ENCODE measurements around the gene RNASEH2B.

RNASEH2B gene

DNA sequence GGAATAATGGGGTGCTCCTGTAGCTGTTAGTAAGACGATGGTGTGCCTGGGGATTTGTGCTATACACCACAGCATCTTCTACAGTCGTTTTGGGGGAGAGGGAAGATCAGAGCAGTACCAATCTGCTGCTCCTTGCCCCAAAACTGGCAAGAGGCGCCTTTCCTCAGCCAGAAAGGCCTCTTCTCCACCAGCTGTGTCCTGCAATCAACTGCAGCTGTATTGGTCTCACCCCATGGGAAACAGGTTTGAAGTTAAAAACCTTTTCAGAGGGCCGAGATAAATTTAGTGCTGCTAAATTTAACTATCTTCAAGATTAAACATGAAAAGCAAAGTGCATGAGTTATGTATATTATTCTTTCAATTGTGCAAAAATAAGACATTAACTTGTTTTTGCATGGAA, 1.2 kb upstream of the RNASEH2B start:
- FAIRE-seq: no peak

DNA sequence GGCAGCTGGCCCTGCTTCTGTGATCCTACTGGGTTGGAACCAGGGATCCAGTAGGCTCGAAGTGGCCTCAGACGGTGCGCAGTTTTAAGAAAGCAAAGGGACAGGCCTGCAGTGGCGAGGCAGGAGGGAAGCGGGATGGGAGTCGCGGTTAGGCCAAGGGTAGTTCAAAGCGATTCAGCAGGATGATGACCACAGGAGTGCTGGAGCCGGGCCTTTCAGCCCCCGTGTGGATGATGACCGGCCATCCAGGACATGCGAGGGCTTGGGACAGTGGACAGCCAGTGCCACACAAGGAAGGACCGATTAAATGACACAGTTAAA, 854 bp downstream of the RNASEH2B start:
- no peak for FAIRE-seq

GRCh38 chr13:50911081-50911631, 1.6 kb downstream of the RNASEH2B start:
- FAIRE-seq: no peak

DNA sequence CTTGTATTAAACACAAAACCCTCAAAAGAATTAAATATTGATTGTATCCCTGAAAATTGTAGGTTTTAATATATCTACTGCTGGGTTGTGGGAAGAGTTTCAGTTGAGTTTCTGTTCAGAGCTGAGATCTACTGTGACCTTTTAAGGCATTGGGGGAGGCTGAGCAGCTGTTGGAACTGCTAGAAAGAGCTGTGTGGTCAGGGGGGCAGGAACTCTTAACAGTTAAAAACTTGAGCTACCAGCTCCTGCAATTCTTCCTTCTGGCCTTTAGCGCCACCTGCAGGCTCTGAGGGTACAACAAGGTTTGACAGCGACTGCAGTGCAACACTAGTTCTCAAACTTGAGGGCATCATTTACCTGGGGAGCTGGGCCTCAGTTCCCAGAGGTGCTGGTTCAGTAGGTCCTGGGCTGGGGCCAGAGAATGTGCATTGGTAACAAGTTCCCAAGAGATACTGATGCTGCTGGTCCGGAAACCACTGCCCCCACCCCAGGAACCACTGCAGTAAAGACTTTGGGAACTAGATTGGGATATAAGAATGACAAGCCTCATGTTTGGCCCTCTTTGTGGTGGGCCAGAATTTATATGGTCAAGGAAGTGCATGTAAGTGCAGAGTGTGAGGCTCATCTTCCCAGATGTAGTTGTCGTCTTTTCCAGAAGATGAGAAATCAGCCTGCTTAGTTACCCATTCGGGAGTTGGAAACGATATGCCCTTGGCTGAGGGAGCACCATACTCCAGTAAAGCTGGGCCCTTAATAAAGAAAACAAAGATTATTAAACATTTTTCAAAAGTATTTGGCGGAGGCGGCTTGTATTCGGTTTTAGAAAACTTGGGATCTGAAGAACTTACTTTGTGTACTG, 2.6 kb downstream of the RNASEH2B start:
- FAIRE-seq: peak; percentile 89

GRCh38 chr13:50912851-50913250, 3.3 kb downstream of the RNASEH2B start:
- FAIRE-seq: no peak

GRCh38 chr13:50914176-50914700, 4.6 kb downstream of the RNASEH2B start:
- FAIRE-seq: no peak

DNA sequence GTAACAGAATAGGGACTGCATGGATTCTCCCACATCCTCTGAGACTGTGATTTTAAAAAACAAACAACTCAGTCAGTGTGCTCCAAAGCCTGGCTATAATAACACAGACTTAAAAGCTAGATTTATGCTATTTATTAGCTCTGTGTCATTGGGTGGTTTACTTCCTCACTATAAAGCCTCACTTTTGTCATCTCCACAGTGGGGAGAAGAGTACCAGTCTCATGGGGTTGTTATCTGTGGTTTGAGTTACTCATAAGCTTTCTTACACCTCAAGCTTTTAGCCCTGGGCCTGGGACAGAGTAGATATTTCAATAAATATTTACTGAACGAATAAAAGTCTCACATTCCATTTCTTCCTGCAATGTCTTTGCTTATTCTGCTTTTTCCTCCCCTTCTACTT, 5.3 kb downstream of the RNASEH2B start:
- FAIRE-seq: no peak

- FAIRE-seq: no peak
These were observed 6.0 kb downstream of the RNASEH2B start for GRCh38 chr13:50915565-50915964.

DNA sequence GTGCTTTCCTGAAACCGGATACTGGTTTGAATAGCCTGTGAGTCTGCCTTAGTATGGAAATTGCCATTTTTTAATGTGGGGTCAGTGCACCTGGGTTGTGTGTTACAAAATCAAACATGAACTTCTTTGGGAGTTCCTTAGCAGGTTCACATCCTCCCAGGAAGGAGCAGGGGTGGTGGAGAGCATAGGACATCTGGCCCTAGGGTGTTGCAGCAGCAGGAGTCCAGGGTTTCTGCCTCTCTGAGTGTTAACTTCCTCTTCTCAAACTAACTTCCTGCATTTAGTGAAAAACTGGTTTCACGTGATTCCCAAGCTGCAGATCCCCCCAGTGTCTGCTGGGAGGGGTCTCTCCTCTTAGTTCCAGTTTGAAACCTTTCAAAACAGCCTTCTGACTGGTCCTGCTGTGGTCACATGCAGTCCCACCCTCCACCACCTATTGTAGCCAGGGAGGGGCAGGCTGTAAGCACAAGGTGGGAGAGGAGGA, 7.2 kb downstream of the RNASEH2B start:
- no peak for FAIRE-seq

DNA sequence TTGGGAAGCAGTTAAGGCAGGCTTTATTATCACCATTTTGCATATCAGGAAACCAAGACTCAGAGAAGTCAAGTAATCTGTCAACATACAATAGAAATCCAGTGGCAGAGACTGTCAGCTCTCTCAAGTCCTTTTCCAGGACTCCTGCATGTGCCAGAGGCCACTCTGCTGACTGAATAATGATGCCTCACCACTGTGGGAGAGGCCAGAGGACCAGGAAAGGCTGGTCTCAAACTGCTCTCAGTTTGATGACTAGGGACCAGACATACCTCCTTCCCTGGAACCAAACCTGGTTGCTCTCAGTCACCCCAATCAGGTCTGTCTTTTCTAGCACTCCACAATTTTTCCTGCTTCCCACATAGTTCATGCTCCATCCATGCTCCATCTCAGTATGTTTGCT, 8.0 kb downstream of the RNASEH2B start:
- FAIRE-seq: no peak

GRCh38 chr13:50918567-50918966, 9.0 kb downstream of the RNASEH2B start:
- FAIRE-seq: no peak

GRCh38 chr13:50919277-50919676, 9.7 kb downstream of the RNASEH2B start:
- FAIRE-seq: no peak

DNA sequence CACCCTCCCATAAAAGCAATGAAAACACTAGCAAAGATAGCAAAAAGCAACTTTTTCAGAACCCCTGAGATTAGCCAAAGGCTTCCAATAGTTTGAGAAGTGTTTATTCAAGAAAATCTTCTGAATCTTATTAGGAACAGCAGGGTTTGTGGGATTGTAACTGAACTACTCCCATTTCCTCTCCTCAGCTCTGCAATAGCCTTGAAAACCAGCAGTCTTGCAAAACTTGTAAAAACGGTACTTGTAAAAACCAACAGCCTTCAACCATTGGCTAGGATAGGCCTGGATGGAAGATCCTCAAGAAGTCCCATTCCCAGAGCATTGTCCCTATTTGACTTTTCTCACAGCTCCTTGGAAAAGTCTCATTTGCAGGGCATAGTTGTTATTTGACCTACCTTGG, 12.1 kb downstream of the RNASEH2B start:
- FAIRE-seq: no peak

DNA sequence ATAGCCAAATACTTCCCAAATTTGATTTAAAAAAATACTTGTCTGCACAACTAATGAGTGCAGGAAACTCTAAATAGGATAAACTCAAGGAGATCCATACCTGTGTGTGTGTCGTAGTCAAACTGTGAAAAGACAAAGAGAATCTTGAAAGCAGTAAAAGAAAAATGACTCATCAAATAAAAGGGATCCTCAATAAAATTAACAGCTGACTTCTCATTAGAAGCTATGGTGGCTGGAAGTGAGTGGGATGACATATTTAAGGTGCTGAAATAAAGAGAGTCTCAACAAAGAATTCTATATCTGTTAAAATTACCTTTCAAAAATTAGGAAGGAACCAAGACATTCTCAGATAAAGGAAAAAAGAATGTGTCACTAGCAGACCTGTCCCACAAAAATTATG, 13.7 kb downstream of the RNASEH2B start:
- FAIRE-seq: no peak

- no peak for FAIRE-seq
These were observed 14.4 kb downstream of the RNASEH2B start for GRCh38 chr13:50924025-50924424.

DNA sequence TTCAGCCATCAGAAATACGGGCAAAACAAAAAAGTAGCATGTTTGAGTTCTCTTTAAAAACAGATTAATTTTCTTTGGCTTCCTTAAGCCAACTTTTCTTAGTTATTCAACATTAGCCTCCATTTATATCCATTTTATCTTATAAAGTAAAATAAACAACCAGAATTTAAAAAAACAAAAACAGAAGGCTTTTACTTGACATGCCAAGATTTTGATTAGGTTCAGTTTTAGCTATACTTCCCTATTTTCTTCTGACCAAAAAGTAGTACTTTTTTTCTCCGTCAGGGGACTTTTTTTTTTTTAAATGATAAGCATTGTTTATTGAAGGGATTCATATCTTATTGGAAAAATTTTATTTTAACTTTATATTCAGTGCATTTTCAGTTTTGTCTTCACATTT, 18.1 kb downstream of the RNASEH2B start:
- FAIRE-seq: no peak

DNA sequence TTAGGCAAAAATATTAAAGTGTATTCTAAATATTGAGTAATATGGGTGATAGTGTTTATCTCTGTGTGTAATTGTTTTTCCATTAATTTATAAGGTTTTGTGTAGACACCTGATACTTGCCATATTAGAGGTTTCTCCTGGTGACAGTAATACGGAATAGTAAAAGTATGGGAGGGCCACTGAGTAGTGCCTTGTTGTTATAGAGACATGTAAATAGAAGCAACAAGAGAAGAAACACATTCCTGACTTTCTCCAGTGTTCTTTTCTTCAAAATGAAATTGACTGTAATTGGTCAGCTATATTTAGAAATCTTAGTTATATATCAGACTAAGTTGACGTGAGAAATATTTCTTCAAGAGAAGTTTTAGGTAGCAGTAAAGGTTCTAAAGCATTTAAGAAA, 18.5 kb downstream of the RNASEH2B start:
- no peak for FAIRE-seq

DNA sequence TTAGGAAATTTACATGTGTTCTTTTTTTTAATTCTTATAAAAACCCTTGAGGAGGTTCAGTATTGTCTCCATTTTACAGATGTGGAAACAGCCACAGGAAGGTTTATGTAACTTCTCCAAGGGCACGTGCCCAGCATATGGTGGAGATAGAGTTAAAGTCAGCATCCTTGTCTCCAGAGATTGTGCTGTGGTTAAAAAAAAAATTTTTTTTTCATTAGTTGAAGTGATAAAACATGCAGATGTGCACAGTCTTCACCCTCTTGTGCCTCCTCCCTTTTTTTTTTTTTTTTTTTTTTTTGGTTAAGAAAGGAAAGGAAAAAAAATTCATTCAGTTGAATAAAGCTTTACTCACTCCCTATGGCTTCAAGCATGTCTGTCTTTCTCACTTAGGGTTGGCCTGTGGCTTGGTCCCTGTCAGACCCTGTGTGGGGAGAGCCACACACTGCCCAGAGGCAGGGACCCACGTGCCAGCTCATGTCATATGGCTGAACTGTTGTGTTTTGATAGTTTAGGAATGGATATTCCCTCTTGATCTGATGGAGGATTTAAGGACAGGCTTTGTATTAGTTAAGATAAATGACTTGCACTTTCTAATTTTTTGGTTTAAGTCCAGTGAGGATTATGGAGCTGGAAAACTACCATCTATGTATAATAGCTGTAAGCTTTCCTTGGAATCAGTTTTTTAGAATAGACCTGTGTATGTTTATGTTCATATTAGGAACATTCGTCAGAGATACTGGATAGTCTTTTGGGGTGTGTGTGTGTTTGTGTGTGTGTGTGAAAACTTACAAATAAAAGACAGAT, 19.3 kb downstream of the RNASEH2B start:
- FAIRE-seq: no peak

GRCh38 chr13:50932091-50932490, 22.5 kb downstream of the RNASEH2B start:
- no peak for FAIRE-seq

GRCh38 chr13:50934735-50935435, 25.3 kb downstream of the RNASEH2B start:
- FAIRE-seq: no peak

- no peak for FAIRE-seq
These were observed 27.1 kb downstream of the RNASEH2B start for GRCh38 chr13:50936679-50937078.

- no peak for FAIRE-seq
These were observed 30.9 kb downstream of the RNASEH2B start for GRCh38 chr13:50940509-50940908.

DNA sequence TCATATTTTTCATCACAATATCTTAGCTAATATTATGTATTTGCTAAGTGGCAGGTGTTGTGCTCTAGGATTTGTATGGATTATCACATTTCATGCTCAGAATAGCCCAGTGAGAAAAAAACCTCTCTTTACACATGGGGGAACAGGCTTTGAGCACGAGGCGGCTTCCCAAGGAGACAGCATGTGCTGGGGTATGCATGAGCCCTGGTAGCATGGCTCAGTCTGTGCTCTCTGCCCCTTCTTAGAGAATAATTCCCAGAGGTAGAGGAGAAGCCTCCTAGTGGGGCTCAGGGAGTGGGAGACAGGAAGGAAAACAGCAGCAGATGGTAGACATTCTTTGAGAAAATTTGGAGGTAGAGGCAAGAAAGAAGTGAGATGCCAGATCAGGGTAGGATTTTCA, 31.6 kb downstream of the RNASEH2B start:
- FAIRE-seq: no peak
